GM19240 (cell line): Measurements from ENCODE around the gene PI4KA.
"Not testable (repeated sequence)": the region's sequence is repeated elsewhere in the genome, so short reads cannot be mapped to it uniquely, and the experiment has no call there.

Experiments
- DNase-seq: peaks from one replicate; pipeline ENCODE4 v3.0.0; 2011; ENCODE audit warnings: low spot score; ENCODE audit not compliant: insufficient read length

PI4KA gene

DNA sequence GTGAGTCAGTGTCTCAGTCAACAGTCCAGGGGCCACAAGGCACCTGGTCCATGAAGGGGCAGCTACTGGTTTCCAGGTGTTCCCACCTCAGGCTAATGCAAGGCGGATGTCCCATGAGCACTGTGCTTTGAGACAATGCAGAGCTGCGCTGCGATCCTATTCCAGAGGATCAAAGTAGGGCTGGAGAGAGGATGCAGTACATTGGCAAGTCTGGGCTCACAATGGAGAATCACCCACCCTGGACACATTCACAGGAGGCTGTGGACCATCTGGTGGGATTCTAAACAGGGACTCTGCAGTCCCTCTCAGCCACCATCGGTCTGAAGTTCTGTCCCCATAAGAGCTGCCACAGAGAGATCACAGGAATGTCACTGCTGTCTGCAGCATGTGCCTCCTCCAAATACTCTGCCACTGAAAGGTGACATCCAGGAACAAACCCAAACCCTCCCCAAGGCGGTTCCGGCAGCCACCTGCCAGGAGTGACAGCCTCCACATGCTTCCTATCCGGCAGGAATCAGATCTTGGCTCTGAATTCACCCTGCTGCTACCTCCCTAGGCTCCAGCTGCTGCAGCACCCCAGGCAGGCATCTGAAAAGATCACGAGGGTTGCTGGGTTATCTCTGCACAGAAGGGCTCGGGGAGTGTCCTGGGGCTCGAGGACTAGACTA lies 130.0 kb downstream of the PI4KA start:
- DNase-seq: no peak

DNA sequence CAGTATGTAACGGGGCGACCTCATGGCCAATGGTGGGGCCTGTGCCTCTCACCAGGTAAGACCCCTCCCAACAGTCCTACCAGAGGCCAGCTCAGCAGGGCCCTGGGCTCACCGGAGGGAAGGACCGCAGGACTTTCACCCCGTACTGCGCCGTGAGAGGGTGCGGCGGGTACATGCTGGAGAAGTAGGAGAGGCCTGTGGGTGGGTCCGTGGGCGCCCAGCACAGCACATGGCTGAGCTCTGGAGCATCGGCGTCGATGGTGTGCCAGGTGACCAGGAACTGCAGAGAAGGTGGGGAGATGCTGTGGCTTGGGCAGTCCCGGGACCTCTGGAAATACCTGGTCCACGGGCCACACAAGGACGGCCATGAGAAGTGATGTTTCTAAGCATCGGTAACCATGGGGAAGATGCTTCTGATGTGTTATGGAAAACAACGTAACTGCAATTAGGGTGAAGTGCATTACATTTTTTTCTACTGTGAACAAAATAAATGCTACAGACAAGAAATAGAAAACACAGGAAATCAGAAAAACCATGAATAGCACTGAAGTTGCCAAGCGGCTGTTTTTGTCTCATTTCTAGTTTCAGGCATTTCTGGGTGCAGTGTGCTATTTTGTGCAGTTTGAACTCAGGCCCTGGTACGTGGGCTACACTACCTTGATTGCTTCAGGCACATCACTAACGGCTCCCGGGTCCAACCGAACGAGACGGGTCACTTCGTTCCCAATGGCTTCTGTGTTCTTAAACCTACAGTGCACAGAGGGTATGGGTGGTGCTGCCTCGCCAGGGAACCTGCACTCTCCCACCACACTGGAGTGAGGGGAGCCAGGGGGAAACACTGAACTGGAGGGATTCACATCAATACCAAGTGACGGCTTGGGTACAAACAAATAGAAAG lies 131.2 kb downstream of the PI4KA start:
- DNase-seq: no peak

DNA sequence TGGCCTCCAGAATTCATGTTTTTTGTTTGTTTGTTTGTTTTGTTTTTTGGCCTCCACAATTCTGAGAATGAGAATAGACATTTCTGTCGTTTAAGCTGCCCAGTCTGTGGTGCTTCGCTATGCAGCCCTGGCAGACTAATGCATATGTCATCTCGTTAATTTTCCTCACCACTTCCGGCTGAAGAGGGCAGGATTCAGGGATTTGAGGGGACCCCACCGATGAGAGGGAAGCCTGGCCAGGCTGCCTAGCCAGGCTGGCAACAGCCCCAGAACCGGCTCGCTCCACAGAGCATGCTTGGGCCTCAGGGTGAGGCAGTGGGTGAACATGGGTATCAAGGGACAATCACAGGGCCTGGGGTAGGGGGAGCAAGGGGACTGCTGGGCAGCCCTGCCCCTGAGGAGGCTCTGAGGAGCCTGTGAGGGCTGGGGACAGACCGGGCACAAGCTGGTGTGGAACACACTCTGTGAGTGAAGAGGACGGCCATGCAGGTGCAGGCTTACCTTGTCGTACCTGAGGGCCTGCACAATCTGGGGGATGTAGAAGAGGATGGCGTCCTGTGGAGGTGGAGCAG lies 132.5 kb downstream of the PI4KA start:
- DNase-seq: no peak

DNA sequence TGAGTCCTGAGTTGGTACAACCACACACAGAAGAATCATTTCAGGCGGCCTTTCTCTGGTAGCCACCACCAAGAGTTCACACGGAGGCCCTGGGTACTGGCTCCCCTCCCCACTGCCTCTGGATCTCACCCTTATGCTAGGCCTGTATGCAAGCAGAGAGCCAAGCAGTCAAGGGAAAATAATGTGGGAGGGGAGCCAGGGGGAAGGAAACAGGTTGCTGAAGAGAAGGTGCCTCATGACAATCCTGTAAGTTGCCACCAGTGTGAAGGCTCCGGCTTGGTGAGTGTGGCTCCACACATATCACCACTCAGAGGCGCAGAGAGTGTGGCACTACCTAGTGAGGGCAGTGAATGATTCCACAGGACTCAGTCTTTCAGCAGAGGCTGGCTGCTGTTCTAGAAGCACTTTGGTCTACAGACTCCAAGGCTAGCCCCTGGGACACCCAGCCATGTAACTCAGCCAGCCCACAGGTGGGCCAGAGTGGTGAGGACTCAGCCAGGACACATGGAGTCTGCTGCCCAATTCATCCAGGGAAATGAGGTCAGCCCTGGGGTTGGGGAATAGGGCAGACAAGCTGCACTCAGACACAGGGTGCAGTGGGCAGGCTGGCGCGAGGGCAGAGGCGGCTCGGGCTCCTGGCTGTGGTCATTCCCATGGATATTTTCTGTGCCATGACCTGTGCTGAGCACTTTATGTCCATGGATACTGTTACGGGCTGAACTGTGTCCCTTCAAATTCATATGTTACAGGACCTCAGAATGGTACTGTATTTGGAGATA lies 133.7 kb downstream of the PI4KA start:
- DNase-seq: no peak

DNA sequence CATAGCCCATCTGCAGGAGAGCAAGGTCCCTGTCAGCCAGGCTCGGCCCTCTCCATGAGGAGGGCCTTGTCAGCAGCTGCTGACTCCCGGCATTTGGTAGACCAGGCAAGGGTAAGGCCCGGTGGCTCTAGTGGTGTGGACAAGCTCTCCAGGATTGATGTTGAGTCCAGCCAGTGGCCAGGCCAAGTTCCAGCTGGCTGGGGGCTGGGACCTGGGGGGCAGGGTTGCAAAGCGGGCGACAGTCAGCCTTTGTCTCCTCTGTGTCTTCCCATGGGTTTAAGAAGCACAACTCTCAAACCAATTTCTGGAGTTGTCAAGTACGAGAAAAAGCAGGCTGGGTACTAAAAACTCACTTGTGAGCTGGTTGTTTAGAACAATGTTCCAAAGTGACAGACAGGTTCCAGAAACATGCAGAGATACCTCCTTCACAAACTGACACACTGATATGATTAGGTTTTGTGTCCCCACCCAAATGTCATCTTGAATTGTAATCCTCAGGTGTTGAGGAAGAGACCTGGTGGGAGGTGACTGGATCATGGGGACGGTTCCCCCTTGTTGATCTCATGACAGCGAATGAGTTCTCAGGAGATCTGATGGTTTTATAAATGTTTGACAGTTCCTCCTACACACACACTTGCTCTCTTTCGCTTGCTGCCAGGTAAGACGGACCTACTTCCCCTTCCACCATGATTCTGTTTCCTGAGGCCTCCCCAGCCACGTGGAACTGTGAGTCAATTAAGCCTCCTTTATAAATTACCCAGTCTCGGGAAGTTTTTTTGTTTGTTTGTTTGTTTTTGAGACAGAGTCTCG lies 137.0 kb downstream of the PI4KA start:
- DNase-seq: no peak

DNA sequence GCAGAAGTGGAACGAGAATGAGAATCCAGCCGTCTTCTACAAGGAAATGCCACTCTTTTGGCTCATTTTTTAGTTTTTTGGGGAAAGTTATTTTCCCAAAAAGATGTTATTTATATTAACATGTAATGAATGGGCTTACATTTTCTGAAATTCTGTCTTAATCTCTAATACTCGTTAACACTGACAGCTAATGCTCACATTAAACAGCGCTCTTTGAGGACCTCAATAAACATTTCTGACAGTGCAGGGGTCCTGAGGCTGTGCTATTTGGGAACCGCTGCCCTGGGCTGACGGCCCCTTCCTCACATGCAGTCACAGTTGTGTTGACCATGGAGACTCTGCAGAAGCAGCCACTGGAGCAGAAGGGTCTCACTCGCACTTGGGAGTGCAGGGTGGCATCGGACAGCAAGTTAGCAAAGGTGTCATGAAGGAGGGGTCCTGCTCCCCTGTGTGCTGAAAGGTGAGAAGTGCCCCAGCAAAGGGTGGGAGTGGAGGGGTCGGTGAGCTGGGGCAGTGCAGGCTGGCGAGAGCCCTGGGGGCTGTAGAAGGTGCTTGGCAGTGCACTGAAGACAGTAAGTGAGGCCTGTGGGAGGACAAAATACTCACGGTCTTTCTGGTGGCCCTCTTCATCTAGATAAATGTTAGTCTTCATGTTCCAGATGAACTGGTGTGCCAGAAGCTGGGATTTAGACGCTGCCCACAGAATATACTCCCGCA lies 137.8 kb downstream of the PI4KA start:
- DNase-seq: no peak

DNA sequence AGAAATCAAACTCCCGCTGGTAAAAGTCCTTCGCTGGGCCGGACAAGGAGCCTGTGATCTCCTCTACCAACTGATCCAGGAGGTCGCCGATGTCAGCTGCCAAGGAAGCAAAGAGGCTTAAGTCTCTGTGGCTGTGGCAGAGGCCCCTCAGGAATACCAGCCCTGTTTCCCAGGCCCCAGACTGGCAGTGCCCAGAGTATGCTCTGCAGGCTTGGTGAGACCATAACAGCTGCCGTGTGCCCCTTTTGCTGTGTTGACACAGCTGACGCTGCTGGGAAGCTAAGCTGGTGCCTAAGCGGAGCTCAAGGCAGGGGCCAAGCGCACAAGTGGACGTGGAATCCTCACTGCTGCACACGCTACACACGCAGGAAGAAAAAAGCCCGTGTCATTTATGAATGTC lies 139.9 kb downstream of the PI4KA start:
- not testable (repeated sequence) for DNase-seq

DNA sequence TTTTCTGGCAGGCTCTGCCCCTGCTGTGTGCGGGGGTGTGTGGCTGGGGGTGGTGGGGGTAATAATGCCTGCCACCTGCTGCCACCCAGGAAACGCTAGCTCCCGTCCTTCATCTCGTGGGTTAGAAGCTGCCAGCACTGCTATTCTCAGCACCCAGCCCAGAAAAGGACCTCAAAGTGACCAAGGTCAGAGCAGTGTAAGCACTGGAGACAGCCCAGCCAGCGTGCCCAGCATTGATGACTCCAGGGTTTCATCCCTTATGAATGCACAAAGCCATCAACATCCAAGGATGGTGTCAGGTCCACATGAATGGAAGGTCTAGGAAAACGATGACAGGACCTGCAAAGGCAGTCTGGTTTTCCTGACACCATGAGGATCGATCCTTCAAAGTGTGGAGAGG lies 140.6 kb downstream of the PI4KA start:
- not testable (repeated sequence) for DNase-seq

DNA sequence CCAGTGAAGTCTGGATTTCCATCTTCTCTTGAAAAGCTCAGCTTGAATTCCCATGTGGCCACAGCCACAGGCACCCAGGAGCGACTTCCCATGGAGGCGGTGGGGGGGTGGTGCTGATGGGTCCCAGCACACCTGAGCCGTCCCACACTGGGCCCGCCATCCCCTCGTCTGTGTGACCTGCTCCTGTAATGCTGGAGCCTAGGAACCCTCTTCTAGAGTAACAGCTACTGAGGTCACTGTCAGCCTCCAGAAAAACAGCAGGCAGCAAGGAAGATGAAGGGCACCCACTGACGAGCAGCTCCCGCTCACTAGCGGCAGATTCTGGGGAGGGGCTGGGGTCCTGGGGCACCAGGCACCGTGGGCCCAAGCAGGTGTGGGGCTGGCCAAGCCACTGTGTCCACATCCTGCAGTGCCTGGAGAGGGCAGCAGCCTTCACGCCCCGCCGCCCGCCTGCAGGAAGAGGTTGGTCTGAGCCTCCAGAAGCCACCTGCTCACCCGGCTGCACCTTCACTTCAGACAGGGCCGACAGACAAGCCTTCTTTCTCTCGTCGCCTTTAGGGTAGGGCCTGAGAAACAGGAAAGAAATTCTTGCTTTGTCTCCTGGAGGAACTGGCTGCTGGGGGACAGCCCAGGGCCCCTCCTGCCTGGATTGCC lies 141.3 kb downstream of the PI4KA start:
- DNase-seq: not testable (repeated sequence)

DNA sequence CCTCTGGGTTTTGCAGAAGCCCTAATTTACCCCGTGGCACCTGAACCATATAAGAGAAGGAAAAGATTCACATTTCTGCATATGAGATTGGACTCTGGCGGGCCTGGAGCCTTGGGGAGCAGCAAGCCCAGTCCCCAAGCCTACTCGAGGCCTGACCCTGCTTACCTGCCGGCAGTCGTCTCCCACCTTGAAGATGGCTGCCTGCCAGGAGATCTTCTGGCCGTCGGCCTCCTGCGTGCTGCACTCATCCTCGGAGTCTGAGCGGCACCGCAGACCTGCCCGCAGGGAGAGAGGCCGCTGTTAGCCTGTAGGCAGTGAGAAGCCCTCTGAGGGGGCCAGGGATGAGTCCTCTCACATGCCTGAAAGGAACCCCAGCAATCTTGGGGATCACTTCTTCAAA lies 145.5 kb downstream of the PI4KA start:
- not testable (repeated sequence) for DNase-seq

DNA sequence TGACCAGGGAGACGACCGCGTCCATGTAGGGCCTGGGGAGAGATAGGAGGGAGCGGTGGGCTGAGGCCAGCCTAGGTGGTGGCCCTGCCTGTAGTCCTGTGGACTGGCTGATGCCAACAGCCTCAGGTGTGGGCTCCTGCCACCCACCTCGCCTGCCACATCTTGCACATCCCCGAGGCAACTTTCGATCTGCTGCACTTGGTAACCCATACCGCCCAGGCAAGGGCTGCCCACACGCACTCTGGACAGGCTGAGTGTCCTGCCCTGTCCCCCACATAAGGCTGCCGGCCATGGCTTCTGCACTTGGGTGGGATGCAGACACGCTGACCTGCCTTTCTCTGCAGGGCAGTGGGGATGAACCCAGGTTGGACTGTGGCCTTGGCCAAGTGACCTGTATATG lies 148.6 kb downstream of the PI4KA start:
- DNase-seq: not testable (repeated sequence)

DNA sequence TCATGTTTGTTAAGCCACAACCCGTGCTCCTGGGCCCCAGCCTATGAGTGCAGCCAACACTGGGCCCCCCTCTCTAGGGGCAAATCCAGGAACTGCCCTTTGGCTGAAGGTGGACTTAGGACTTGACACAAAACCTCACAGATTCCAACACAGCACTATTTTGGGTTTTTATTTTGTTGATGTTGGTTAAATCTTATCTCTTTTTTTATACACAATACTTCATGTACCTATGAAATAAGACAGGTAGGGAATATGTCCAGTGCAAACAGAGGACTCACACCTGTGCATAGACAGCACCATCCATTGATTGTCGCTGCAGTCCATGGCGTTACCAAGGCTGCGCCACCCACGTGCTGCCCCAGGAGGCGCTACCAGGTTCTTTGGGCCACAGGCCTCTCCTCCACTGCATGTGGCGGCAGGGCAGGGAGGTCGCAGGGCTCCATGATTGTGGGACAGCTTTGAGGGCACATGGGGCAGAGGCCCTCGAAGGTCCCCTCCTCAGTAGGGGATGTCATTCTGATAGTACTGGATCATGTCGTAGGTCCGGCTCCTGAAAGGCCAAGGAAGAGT lies 151.0 kb downstream of the PI4KA start:
- not testable (repeated sequence) for DNase-seq

DNA sequence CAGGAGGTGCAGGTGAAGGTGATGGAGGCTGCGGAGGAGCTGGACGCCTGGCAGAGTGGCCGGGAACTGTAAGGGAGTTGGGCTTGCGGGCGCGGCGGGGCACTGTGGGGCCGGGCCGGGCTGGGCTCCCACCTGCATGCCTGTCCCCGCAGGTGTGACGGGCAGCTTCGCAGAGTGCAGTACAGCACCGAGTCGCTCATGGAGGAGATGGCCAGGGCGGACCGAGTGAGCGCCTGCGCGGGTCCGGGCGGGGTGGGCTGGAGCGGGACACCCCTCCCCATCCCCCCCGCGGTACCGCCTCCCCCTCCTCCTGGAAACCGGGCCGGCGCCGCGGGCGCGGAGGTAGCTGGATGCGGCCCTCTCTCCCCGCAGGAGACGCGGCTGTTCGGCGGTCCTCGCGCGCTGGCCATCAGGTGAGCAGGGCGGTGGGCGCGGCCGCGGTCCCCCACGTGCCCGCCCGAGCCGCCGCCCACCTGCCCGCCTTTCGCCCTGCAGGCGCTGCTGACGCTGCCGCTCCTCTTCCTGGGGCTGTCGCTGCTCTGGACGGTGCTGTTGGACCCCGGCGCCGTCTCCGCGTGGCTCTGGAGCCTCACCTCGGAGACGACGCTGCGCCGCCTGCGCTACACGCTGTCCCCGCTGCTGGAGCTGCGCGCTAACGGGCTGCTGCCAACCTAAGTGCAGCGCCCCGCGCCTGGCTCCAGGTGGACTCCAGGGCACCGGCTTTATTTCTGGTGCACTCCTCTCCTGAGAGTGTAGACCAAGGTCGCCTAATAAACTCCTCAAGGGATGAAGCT lies 154.6 kb downstream of the PI4KA start:
- not testable (repeated sequence) for DNase-seq

DNA sequence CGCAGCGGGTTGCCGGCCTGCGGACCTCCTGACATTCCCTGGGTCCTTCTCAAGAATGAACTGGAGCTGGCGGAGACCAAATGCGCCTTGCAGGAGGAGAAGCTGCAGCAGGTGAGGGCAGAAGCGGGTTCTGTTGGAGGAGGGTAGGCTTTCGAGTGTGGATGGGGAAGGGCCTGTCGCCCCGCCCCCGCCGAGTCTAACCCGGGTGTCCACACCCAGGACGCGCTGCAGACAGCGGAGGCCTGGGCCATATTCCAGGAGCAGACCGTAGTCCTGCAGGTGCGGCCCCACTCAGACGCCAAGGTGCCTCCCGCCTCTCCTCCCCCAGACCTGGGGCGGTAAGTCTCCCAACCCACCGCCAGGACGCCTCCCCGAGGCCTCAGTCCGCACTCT lies 155.2 kb downstream of the PI4KA start:
- not testable (repeated sequence) for DNase-seq

DNA sequence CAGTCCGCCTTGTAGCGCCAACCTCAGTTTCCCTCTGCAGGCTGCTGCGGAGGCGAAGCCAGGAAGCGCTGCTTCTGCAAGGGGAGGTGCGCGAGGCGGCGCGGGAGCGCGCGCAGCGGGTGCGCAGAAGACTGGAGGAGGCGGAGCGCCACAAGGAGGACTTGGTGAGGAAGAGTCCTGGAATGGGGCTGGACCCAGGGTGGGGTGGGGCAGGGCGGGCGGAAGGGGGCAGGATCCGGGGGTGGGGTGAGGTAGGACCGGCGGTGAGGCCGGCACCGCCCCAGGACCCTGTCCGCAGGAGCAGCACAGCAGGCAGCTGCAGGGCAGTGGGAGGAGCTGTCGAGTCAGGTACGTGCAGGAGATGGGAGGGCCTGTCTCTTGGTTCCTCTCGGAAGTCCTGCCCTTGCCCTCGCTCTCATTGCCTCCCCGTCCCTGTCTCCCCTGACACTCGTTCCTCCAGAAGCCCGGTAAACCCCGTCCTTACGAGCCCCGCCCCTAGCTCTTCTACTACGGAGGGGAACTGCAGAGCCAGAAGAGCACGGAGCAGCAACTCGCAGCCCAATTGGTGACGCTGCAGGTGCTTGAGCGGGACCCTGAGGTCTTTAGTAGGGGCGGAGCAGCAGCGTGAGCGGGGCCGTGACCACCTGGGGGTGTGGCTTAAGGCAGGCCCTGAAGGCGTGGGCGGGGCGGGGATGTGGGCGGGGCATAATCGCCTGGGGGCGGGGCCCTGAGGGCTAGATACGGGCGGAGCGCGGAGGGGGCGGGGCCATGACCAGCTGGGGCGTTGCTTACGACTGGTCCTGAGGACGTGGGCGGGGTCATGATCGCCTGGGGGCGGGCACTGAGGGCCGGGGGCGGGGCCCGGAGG lies 155.8 kb downstream of the PI4KA start:
- peak; percentile 60 for DNase-seq

DNA sequence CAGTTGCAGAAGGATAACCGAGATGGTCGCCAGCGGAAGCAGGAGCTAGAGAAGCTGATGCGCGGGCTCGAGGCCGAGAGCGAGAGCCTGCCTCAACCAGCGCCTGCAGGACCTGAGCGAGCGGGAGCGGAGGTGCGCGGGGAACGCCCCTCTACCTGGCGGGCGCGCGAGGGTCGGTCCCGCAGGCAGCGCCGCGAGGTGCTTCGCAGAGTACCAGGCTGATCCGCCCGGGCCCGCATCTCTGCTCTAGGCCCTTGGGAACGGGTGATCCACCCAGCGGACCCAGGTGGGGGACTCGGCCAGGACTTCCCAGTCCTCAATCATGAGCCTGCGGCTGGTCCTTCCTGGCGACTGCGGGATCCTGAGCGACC lies 156.5 kb downstream of the PI4KA start:
- not testable (repeated sequence) for DNase-seq

DNA sequence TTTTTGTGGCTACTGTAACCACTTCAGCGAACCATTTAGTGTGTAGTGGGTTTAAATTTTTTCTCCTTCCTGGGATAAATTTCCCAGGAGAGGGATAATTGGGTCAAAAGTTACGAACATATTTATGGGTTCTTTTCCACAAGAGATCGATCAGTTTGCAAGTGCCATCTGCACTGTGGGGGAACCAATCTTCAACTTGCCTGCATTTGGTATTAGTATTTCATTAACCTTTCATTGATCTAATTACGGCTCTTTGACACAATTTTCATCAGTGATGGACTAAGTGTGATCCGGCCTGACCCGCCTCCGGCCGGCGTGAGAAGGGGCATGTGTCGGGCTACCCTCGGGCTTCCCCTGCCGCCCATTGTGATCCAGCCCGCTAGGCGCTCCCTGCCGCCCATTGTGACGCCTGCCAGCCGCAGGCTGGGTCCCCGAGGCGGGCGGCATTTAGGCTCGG lies 156.9 kb downstream of the PI4KA start:
- DNase-seq: not testable (repeated sequence)
